Mesenchymal stem cell (in vitro differentiated cells and primary cell): ENCODE data around the gene SEMA3B.

Source experiments
- DNase-seq: peaks from one replicate; pipeline ENCODE4 v3.0.0-alpha.2; 2013
- H2AFZ ChIP-seq: one replicate; pipeline ENCODE4 v1.6.1; 2013; ENCODE audit warnings: low read depth, mild to moderate bottlenecking, control low read depth, inconsistent platforms, low read length, moderate library complexity
- H2AK5ac ChIP-seq: 2 replicates; pipeline ENCODE4 v1.6.1; 2013; ENCODE audit warnings: low read length, moderate library complexity, mild to moderate bottlenecking, inconsistent platforms; ENCODE audit not compliant: severe bottlenecking
- H2BK120ac ChIP-seq: one replicate; pipeline ENCODE4 v1.6.1; 2013; ENCODE audit warnings: low read depth, mild to moderate bottlenecking, inconsistent platforms, low read length, moderate library complexity
- H2BK12ac ChIP-seq, 2 experiments: one replicate each; pipeline ENCODE4 v1.6.1; 2013; ENCODE audit warnings: inconsistent platforms in 2 of 2, low read length in 2 of 2, mild to moderate bottlenecking in 2 of 2, moderate library complexity in 2 of 2, control low read depth in 1 of 2
- H2BK15ac ChIP-seq: one replicate; pipeline ENCODE4 v1.6.1; 2013; ENCODE audit warnings: mild to moderate bottlenecking, low read depth, inconsistent platforms; ENCODE audit not compliant: poor library complexity, severe bottlenecking
- H2BK5ac ChIP-seq: 2 replicates; pipeline ENCODE4 v1.6.1; 2013; ENCODE audit warnings: low read depth, mild to moderate bottlenecking, low read length, control low read depth, inconsistent platforms; ENCODE audit not compliant: poor library complexity, severe bottlenecking
- H3K14ac ChIP-seq, 2 experiments: one replicate each; pipeline ENCODE4 v1.6.1; 2013; ENCODE audit warnings: inconsistent platforms in 2 of 2, low read length in 2 of 2, control low read depth in 1 of 2, mild to moderate bottlenecking in 1 of 2, moderate library complexity in 1 of 2
- H3K18ac ChIP-seq, 2 experiments: one replicate each; pipeline ENCODE4 v1.6.1; 2013; ENCODE audit warnings: inconsistent platforms in 2 of 2, low read length in 2 of 2, control low read depth in 1 of 2, low read depth in 1 of 2, mild to moderate bottlenecking in 1 of 2
- H3K23ac ChIP-seq, 2 experiments: one replicate each; pipeline ENCODE4 v1.6.1; 2013; ENCODE audit warnings: inconsistent platforms in 2 of 2, low read length in 2 of 2, mild to moderate bottlenecking in 2 of 2, moderate library complexity in 2 of 2, control low read depth in 1 of 2
- H3K27ac ChIP-seq: 2 replicates; pipeline ENCODE4 v1.5.1; 2013; ENCODE audit warnings: mild to moderate bottlenecking, moderate library complexity, low read length, control low read depth, inconsistent platforms; ENCODE audit not compliant: poor library complexity, severe bottlenecking
- H3K27me3 ChIP-seq, 2 experiments: 2 replicates each; pipeline versions ENCODE4 v1.6.1 to v1.7.0; 2013; ENCODE audit warnings: low read length in 2 of 2, mild to moderate bottlenecking in 2 of 2, moderate library complexity in 2 of 2, control low read depth in 1 of 2, inconsistent platforms in 1 of 2; ENCODE audit not compliant: control insufficient read depth in 1 of 2, insufficient read depth in 1 of 2
- H3K36me3 ChIP-seq, 2 experiments: 2 replicates each; pipeline versions ENCODE4 v1.6.1 to v1.7.0; 2013; ENCODE audit warnings: low read length in 2 of 2, control low read depth in 1 of 2, inconsistent platforms in 1 of 2, low read depth in 1 of 2, mild to moderate bottlenecking in 1 of 2; ENCODE audit not compliant: insufficient read depth in 2 of 2, control insufficient read depth in 1 of 2
- H3K4ac ChIP-seq, 2 experiments: one replicate each; pipeline ENCODE4 v1.6.1; 2013; ENCODE audit warnings: inconsistent platforms in 2 of 2, low read length in 2 of 2, mild to moderate bottlenecking in 2 of 2, moderate library complexity in 2 of 2, control low read depth in 1 of 2, low read depth in 1 of 2
- H3K4me1 ChIP-seq: 2 replicates; pipeline ENCODE4 v1.6.1; 2013; ENCODE audit warnings: low read depth, low read length, control low read depth; ENCODE audit not compliant: control insufficient read depth, insufficient read depth
- H3K4me2 ChIP-seq: 2 replicates; pipeline ENCODE4 v1.6.1; 2013; ENCODE audit warnings: low read length, mild to moderate bottlenecking, inconsistent platforms; ENCODE audit not compliant: poor library complexity, severe bottlenecking
- H3K4me3 ChIP-seq, 2 experiments: 2 replicates each; pipeline versions ENCODE4 v1.5.1 to v1.7.0; 2013; ENCODE audit warnings: low read length in 2 of 2, mild to moderate bottlenecking in 2 of 2, control low read depth in 1 of 2, low read depth in 1 of 2; ENCODE audit not compliant: insufficient read depth in 1 of 2
- H3K79me1 ChIP-seq: replicated peaks from 2 replicates; pipeline ENCODE4 v1.6.1; 2013; ENCODE audit warnings: mild to moderate bottlenecking, control low read depth, low read length, inconsistent platforms; ENCODE audit not compliant: poor library complexity, severe bottlenecking
- H3K9ac ChIP-seq: 2 replicates; pipeline ENCODE4 v1.7.0; 2013; ENCODE audit warnings: mild to moderate bottlenecking, low read length, moderate library complexity
- H3K9me3 ChIP-seq: 2 replicates; pipeline ENCODE4 v1.7.0; 2013; ENCODE audit warnings: mild to moderate bottlenecking, low read length; ENCODE audit not compliant: control insufficient read depth
- H4K8ac ChIP-seq: one replicate; pipeline ENCODE4 v1.6.1; 2013; ENCODE audit warnings: inconsistent platforms, mild to moderate bottlenecking, low read length, moderate library complexity
- H4K91ac ChIP-seq: one replicate; pipeline ENCODE4 v1.6.1; 2013; ENCODE audit warnings: mild to moderate bottlenecking, low read length, inconsistent platforms
- WGBS: methylation state at CpG from one replicate; pipeline ENCODE4 v1.1.7; 2013; ENCODE audit warnings: mixed read lengths; 5-methylcytosine and 5-hydroxymethylcytosine counted together

Gene SEMA3B

DNA sequence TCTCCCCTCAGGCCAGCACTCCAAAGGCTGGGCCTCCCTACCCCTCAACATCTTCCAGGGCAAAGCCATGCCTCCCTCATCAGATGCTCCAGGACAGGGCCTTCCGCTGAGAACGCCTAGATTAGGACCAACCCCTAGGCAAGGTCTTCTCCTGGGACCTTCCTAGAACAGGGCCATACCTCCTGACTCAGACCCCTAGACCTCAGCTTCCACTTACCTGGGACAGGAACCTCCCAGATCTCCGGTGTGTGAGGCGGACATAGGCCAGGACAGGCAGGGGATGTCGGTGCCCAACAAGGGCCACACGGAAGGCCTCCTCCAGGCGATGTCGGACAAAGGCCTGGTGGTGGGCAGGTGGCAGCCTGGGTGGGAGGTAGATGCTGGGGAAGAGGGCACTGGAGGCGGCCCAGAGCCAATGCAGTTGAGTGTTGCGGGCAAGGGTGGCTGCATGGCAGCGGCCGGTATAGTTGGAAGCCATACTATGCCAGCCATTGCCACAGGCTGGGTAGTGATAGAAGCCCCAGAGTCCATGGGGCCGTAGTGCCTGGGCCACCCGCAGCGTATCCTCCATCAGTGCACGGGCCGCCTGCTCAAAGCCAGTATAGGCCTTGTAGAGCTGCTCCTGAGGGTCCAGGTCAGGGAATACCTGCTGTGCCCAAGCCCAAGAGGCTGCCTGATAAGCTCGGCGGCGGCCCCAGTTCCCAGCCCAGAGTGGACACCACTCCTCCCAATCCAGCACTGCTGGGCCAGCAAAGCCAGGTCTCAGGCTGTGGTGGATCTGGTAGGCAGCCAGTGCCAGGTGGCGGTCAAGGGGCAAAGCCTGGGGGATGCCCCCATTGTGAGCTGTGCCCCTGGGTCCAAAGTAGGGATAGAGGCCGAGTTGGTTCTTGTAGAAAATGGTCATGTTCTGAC is 25.8 kb downstream of the SEMA3B start:
- no peak overlapping the region for H3K18ac ChIP-seq
- no peak overlapping the region for H3K9ac ChIP-seq
- H2AFZ ChIP-seq = no peak overlapping the region
- H2BK15ac ChIP-seq = peak overlapping the region; percentile 44
- no peak overlapping the region for H4K8ac ChIP-seq
- H2BK12ac ChIP-seq = no peak overlapping the region
- 93% methylated on average over 22 of the region's 22 CpGs for WGBS
- no peak overlapping the region for H3K14ac ChIP-seq
- H2BK120ac ChIP-seq = no peak overlapping the region
- H3K4me2 ChIP-seq = no peak overlapping the region
- no peak overlapping the region for H2AK5ac ChIP-seq
- H3K27ac ChIP-seq = no peak overlapping the region
- no peaks in the 10 kb centered on the region for H3K9me3 ChIP-seq
- H3K4me1 ChIP-seq = peaks cover 24% of the 10 kb centered on the region
- peaks cover 22% of the 10 kb centered on the region for H3K79me1 ChIP-seq
- H4K91ac ChIP-seq = no peak overlapping the region
- no peak overlapping the region for H3K23ac ChIP-seq
- H3K27me3 ChIP-seq = no peaks in the 10 kb centered on the region
- no peak overlapping the region for H3K4me3 ChIP-seq
- peaks cover 13 to 21% of the 10 kb centered on the region in 2 experiments for H3K36me3 ChIP-seq
- no peak overlapping the region for H2BK5ac ChIP-seq
- H3K4ac ChIP-seq = no peak overlapping the region
- DNase-seq = no peak

DNA sequence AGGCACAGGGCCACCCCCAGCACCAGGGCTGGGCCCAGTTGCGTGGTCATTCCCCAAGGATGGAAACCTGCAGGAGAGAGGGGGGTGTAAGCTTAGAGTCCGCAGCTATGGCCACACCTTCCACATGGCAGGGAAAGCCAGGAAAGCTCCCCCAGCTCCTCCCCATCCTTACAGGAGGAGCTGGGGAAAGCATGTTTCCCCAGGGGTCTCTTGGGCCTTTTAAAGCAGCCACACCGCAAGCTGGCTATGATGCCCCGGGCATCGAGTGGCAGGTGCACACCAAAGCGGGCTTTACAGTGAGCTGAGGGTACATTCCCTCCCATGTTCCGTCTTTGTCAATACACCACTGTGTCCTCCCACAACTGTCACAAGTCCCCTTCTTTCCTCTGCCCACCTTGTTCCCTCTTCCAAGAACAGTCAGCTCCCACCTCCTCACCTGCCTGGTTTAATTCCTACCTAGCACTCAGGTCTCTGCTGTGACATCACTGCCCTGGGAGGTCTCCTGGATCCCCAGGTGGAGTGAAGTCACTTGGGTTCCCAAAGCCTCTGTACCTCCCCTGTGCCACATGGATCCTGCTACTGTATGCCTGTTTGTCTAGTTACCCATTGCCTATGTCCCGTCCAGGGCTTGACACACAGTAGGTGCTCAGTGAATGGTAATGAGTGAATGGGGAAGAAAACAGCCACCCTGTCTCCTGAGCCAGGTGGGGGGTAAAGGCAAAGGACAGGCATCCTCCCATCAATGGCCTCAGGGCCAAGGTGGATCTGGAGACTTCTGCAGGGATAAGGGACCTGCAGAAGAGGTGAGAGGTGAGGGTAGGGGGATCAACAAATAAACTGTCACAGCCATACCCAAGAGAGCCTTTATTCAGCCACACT is 26.8 kb downstream of the SEMA3B start:
- H2BK15ac ChIP-seq = no peak overlapping the region
- H2BK120ac ChIP-seq = no peak overlapping the region
- no peak overlapping the region for H2AFZ ChIP-seq
- H3K79me1 ChIP-seq = peaks cover 13% of the 10 kb centered on the region
- peaks cover 5 to 12% of the 10 kb centered on the region in 2 experiments for H3K36me3 ChIP-seq
- no peak overlapping the region for H3K14ac ChIP-seq
- no peak overlapping the region for H4K91ac ChIP-seq
- H2BK12ac ChIP-seq = no peak overlapping the region
- no peak overlapping the region for H3K27ac ChIP-seq
- no peak overlapping the region for H2BK5ac ChIP-seq
- no peaks in the 10 kb centered on the region for H3K9me3 ChIP-seq
- peaks cover 26% of the 10 kb centered on the region for H3K4me1 ChIP-seq
- no peak overlapping the region for H3K4me2 ChIP-seq
- no peak overlapping the region for H3K9ac ChIP-seq
- no peak overlapping the region for H4K8ac ChIP-seq
- no peak for DNase-seq
- H3K18ac ChIP-seq = no peak overlapping the region
- no peak overlapping the region for H2AK5ac ChIP-seq
- no peaks in the 10 kb centered on the region for H3K27me3 ChIP-seq
- 86% methylated on average over 8 of the region's 8 CpGs for WGBS
- no peak overlapping the region for H3K4me3 ChIP-seq
- H3K23ac ChIP-seq = no peak overlapping the region
- H3K4ac ChIP-seq = no peak overlapping the region

DNA sequence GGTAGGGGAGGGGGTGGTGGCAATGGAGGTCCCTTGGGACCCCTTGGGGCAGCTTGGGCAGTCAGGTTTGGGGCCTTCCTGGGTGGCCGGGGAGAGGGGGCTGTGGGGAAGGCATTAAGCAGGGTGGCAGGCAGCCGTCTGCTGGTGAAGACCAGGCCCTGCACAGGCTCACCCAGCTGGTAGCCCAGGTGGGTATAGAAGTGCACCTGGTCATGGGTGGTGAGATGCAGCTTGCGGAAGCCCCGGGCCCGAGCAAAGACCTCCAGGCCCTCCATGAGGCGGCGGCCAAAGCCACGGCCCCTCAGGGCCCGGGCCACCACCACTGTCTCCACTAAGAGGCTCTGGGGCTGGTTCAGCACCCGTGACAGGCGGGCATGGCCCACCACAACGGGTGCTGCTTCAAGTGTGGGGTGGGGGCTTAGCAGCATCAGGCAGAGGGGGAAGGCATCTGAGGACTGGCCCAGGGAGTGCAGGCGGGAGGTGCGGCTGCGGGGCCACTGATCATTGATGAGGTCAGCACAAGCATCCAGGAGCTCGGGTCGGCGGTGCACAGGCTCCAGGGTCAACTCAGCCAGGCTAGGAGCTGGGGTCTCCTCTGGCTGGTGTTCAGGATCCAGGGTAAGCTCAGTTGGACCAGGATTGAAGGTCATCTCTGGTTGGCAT is 27.9 kb downstream of the SEMA3B start:
- no peak overlapping the region for H4K91ac ChIP-seq
- H3K14ac ChIP-seq = no peak overlapping the region
- no peak overlapping the region for H3K4me2 ChIP-seq
- H3K79me1 ChIP-seq = peaks cover 11% of the 10 kb centered on the region
- H2BK12ac ChIP-seq = no peak overlapping the region
- H2BK5ac ChIP-seq = no peak overlapping the region
- peaks cover 21% of the 10 kb centered on the region for H3K4me1 ChIP-seq
- 95% methylated on average over 18 of the region's 18 CpGs for WGBS
- no peak overlapping the region for H3K27ac ChIP-seq
- no peak overlapping the region for H4K8ac ChIP-seq
- DNase-seq = no peak
- H2BK120ac ChIP-seq = no peak overlapping the region
- H3K9ac ChIP-seq = no peak overlapping the region
- no peaks in the 10 kb centered on the region for H3K27me3 ChIP-seq
- H3K18ac ChIP-seq = no peak overlapping the region
- no peak overlapping the region for H2AK5ac ChIP-seq
- H3K4ac ChIP-seq = no peak overlapping the region
- no peak overlapping the region for H2AFZ ChIP-seq
- peaks cover 5 to 12% of the 10 kb centered on the region in 2 experiments for H3K36me3 ChIP-seq
- H3K9me3 ChIP-seq = no peaks in the 10 kb centered on the region
- H3K4me3 ChIP-seq = peak overlapping the region in 1 of 2 experiments; percentile 7
- no peak overlapping the region for H2BK15ac ChIP-seq
- H3K23ac ChIP-seq = no peak overlapping the region
